Neural crest cell (in vitro differentiated cells): ENCODE results near the gene PKN1. TPM values are rescaled to one million over a fixed set of nuclear protein-coding genes. Genes with fewer than 3 reads are reported as not detected.

Source experiments
- DNase-seq: peaks from one replicate; pipeline ENCODE4 v3.0.0; 2021; ENCODE audit warnings: low read depth, mixed read lengths, low spot score
- H3K27ac Mint-ChIP-seq: one replicate; pipeline ENCODE4 v1.8.0; 2021; ENCODE audit warnings: mild to moderate bottlenecking, mixed read lengths; ENCODE audit not compliant: unreplicated experiment
- H3K27me3 Mint-ChIP-seq: 2 replicates; pipeline ENCODE4 v1.8.0; 2021; ENCODE audit warnings: low read depth, mild to moderate bottlenecking, mixed read lengths
- H3K36me3 Mint-ChIP-seq: 2 replicates; pipeline ENCODE4 v1.8.0; 2021; ENCODE audit warnings: low read depth, mild to moderate bottlenecking, mixed read lengths
- H3K4me1 Mint-ChIP-seq: 2 replicates; pipeline ENCODE4 v1.8.0; 2021; ENCODE audit warnings: mixed read lengths
- H3K4me3 Mint-ChIP-seq: one replicate; pipeline ENCODE4 v1.8.0; 2021; ENCODE audit warnings: mild to moderate bottlenecking, mixed read lengths
- H3K9me3 Mint-ChIP-seq: 2 replicates; pipeline ENCODE4 v1.8.0; 2021; ENCODE audit warnings: mixed read lengths
- CTCF ChIP-seq: fragments of 200-600 bp; sonication (generic); conservative IDR thresholded peaks from 2 replicates; pipeline ENCODE4 v1.5.0; 2021; ENCODE audit warnings: antibody characterized with exemption, mild to moderate bottlenecking
- total RNA-seq: library from RNA; stranded (reverse); gene quantifications from 2 replicates; pipeline ENCODE4 v1.2.1, GENCODE V29; 2021

The PKN1 gene
- total RNA-seq, 1 donor from 2014 or later, result 126 TPM

- DNase-seq, result no peak
- H3K4me3 Mint-ChIP-seq, result no peak overlapping the region
- no peaks in the 10 kb centered on the region for H3K9me3 Mint-ChIP-seq
- no peak for TF ChIP-seq CTCF
- H3K4me1 Mint-ChIP-seq, result peaks cover 14% of the 10 kb centered on the region
- no peak overlapping the region for H3K27ac Mint-ChIP-seq
- peaks cover 8% of the 10 kb centered on the region for H3K27me3 Mint-ChIP-seq
- peaks cover 1% of the 10 kb centered on the region for H3K36me3 Mint-ChIP-seq
These were observed 38.5 kb downstream of the PKN1 start for GRCh38 chr19:14471436-14472187.

- TF ChIP-seq CTCF, result peak; percentile 99
- H3K27ac Mint-ChIP-seq, result no peak overlapping the region
- no peaks in the 10 kb centered on the region for H3K9me3 Mint-ChIP-seq
- peaks cover 16% of the 10 kb centered on the region for H3K4me1 Mint-ChIP-seq
- peaks cover 2% of the 10 kb centered on the region for H3K36me3 Mint-ChIP-seq
- no peak overlapping the region for H3K4me3 Mint-ChIP-seq
- peaks cover 9% of the 10 kb centered on the region for H3K27me3 Mint-ChIP-seq
- peak; percentile 95 for DNase-seq
These were observed 39.3 kb downstream of the PKN1 start for GRCh38 chr19:14472202-14472938.

DNA sequence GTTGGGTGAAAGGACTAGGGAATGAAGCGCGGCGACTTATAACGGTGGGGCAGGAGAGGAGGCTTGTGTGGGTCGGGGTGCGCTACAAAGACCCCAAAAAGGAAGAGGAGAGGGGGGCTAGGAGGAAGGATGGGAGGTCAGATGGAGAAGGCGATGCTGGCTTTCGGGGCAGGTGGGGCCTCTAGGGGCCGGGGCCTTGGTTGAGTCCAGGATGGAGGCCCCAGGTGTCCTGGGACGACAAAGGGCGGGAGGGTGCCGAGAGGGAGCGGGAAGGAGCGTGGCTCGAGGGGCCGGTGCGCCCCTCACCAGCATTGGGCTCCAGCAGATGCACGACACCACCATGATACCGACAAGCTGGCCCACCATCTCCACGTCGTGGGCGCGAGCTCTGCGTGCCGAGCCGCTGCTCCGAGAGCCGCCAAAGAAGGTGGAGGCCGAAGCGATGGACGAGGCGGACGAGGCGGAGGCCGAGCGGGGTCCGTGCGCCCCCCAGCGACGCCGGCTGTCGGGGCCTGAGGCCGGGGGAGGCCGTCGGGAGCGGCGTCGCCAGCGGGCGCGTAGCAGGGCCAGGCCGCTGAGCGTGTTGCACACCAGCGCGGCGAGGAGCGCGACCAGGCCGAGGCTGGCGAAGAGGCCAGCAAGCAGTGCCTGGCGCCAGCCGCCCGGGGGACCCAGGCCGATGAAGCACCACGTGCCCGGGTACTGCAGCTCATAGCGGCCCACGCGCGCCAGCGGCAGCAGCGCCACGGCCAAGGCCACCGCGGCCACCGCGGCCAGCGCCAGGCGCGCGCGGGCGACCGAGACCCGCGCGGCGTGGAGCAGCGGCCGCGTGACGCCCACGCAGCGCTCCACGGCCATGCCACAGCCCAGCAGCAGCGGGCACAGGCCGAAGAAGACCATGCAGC, 40.2 kb downstream of the PKN1 start:
- H3K36me3 Mint-ChIP-seq, result peaks cover 2% of the 10 kb centered on the region
- no peak for DNase-seq
- no peaks in the 10 kb centered on the region for H3K9me3 Mint-ChIP-seq
- H3K27ac Mint-ChIP-seq, result no peak overlapping the region
- TF ChIP-seq CTCF, result no peak
- peaks cover 16% of the 10 kb centered on the region for H3K4me1 Mint-ChIP-seq
- peaks cover 9% of the 10 kb centered on the region for H3K27me3 Mint-ChIP-seq
- no peak overlapping the region for H3K4me3 Mint-ChIP-seq

DNA sequence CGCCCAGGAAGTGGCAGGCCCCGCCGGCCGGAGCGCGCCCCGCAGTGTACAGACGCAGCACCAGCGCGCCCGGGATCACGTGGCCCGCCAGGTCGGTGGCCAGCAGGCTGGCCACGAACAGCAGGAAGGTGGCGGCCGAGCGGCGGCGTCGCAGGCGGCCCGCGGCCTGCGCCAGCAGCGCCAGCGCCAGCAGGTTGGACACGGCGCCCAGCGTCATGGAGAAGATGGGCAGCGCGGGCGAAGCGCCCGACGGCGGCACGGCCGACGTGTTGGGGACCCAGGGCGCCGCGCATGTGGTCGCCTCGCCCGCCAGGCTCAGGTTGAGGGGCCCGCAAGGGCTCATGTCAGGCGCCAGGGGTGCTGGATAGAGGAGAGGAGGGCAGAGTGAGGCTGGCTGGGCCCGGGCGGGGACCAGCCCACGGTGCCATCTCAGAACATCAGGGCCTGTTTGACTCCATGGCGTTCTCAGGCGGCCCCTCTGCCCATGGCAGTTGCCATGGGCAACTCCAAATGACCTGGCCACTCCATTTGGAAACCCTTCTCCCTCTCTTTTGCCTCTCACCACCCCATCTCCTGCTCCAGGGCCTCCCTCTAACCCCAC, 41.0 kb downstream of the PKN1 start:
- Mint-ChIP-seq H3K27me3 (peaks cover 9% of the 10 kb centered on the region), H3K9me3 (no peaks in the 10 kb centered on the region), H3K4me3 (no peak overlapping the region), H3K4me1 (peaks cover 16% of the 10 kb centered on the region), H3K27ac (no peak overlapping the region), H3K36me3 (peaks cover 2% of the 10 kb centered on the region)
- TF ChIP-seq CTCF, result no peak
- no peak for DNase-seq

- no peak for DNase-seq
- no peak overlapping the region for H3K4me3 Mint-ChIP-seq
- peaks cover 9% of the 10 kb centered on the region for H3K27me3 Mint-ChIP-seq
- no peaks in the 10 kb centered on the region for H3K9me3 Mint-ChIP-seq
- H3K36me3 Mint-ChIP-seq, result peaks cover 2% of the 10 kb centered on the region
- peaks cover 16% of the 10 kb centered on the region for H3K4me1 Mint-ChIP-seq
- TF ChIP-seq CTCF, result no peak
- H3K27ac Mint-ChIP-seq, result no peak overlapping the region
These were observed 41.7 kb downstream of the PKN1 start for GRCh38 chr19:14474827-14475226.
